ENCODE measurements around the gene NXF1. TPM values are rescaled to one million over a fixed set of nuclear protein-coding genes. Genes with fewer than 3 reads are reported as not detected.

The NXF1 gene
- total and polyA plus RNA-seq, 2 of the 13 experiments (the other 11 are each of a cell fraction or from before 2014, with no cell fraction given), result 30.4 to 30.9 TPM

GRCh38 chr11:62771144-62772021 is 33.9 kb downstream of the NXF1 start, which contains the start of gene TAF6L (continued):
- peak; percentile 38; the same call in 1 of the 2 replicates for TF ChIP-seq HOXA3 (CRISPR knock-in tag; IDR thresholded peaks at IDR 0.05)
- TF ChIP-seq NFE2 (CRISPR knock-in tag; IDR thresholded peaks at IDR 0.05), result no peak
- no peak for TF ChIP-seq CENPT (CRISPR knock-in tag; IDR thresholded peaks at IDR 0.05; ENCODE audit: low read depth)
- 0 out of 2 replicates have a peak, but pooled peaks have one; percentile 33 for TF ChIP-seq MEIS1 (CRISPR knock-in tag; IDR thresholded peaks at IDR 0.05; ENCODE audit: borderline replicate concordance)
- no peak for TF ChIP-seq ZNF431 (CRISPR knock-in tag; IDR thresholded peaks at IDR 0.05; ENCODE audit: borderline replicate concordance, low read depth)
- no peak for TF ChIP-seq ZNF562 (CRISPR knock-in tag; IDR thresholded peaks at IDR 0.05; ENCODE audit: borderline replicate concordance)
- no peak for TF ChIP-seq SIX1 (CRISPR knock-in tag; IDR thresholded peaks at IDR 0.05; ENCODE audit: borderline replicate concordance)
- peak; percentile 24; the same call in 1 of the 2 replicates for TF ChIP-seq RNF2 (conservative IDR thresholded peaks at IDR 0.05; ENCODE audit: low read depth)
- TF ChIP-seq SETDB1 (CRISPR knock-in tag; IDR thresholded peaks at IDR 0.05; ENCODE audit: borderline replicate concordance), result no peak
- TF ChIP-seq, protein P1, sequence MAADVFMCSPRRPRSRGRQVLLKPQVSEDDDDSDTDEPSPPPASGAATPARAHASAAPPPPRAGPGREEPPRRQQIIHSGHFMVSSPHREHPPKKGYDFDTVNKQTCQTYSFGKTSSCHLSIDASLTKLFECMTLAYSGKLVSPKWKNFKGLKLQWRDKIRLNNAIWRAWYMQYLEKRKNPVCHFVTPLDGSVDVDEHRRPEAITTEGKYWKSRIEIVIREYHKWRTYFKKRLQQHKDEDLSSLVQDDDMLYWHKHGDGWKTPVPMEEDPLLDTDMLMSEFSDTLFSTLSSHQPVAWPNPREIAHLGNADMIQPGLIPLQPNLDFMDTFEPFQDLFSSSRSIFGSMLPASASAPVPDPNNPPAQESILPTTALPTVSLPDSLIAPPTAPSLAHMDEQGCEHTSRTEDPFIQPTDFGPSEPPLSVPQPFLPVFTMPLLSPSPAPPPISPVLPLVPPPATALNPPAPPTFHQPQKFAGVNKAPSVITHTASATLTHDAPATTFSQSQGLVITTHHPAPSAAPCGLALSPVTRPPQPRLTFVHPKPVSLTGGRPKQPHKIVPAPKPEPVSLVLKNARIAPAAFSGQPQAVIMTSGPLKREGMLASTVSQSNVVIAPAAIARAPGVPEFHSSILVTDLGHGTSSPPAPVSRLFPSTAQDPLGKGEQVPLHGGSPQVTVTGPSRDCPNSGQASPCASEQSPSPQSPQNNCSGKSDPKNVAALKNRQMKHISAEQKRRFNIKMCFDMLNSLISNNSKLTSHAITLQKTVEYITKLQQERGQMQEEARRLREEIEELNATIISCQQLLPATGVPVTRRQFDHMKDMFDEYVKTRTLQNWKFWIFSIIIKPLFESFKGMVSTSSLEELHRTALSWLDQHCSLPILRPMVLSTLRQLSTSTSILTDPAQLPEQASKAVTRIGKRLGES (CRISPR knock-in tag; IDR thresholded peaks at IDR 0.05; ENCODE audit: borderline replicate concordance), result no peak
- TF ChIP-seq RNF219 (CRISPR knock-in tag; IDR thresholded peaks at IDR 0.05), result no peak
- 0 out of 2 replicates have a peak, but pooled peaks have one; percentile 25 for TF ChIP-seq TBX3 (IDR thresholded peaks at IDR 0.05; ENCODE audit: borderline replicate concordance)
- 0 out of 2 replicates have a peak, but pooled peaks have one; percentile 11 for TF ChIP-seq MED1 (CRISPR knock-in tag; IDR thresholded peaks at IDR 0.05)
- TF ChIP-seq, protein P2, sequence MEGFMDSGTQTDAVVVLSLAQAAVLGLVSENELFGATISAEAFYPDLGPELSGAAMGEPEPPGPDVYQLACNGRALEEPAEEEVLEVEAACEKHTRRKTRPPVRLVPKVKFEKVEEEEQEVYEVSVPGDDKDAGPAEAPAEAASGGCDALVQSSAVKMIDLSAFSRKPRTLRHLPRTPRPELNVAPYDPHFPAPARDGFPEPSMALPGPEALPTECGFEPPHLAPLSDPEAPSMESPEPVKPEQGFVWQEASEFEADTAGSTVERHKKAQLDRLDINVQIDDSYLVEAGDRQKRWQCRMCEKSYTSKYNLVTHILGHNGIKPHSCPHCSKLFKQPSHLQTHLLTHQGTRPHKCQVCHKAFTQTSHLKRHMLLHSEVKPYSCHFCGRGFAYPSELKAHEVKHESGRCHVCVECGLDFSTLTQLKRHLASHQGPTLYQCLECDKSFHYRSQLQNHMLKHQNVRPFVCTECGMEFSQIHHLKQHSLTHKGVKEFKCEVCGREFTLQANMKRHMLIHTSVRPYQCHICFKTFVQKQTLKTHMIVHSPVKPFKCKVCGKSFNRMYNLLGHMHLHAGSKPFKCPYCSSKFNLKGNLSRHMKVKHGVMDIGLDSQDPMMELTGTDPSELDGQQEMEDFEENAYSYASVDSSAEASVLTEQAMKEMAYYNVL (CRISPR knock-in tag; IDR thresholded peaks at IDR 0.05; ENCODE audit: borderline replicate concordance), result no peak
- no peak for TF ChIP-seq BATF2 (CRISPR knock-in tag; IDR thresholded peaks at IDR 0.05)
- TF ChIP-seq, protein P3, sequence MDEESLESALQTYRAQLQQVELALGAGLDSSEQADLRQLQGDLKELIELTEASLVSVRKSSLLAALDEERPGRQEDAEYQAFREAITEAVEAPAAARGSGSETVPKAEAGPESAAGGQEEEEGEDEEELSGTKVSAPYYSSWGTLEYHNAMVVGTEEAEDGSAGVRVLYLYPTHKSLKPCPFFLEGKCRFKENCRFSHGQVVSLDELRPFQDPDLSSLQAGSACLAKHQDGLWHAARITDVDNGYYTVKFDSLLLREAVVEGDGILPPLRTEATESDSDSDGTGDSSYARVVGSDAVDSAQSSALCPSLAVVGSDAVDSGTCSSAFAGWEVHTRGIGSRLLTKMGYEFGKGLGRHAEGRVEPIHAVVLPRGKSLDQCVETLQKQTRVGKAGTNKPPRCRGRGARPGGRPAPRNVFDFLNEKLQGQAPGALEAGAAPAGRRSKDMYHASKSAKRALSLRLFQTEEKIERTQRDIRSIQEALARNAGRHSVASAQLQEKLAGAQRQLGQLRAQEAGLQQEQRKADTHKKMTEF (CRISPR knock-in tag; IDR thresholded peaks at IDR 0.05), result peak; percentile 86; the same call in 1 of the 2 replicates
